ENCODE results near the gene ATP10A. TPM values are rescaled to one million over a fixed set of nuclear protein-coding genes. Genes with fewer than 3 reads are reported as not detected.
"Not testable (repeated sequence)": the region's sequence is repeated elsewhere in the genome, so short reads cannot be mapped to it uniquely, and the experiment has no call there.

Gene ATP10A
- total RNA-seq, 4 donors from 2014 or later = 3.8 to 7.1 (median 5.2) TPM

- Histone ChIP-seq H3K27me3 (no peaks in the 10 kb centered on the region), H3K27ac (no peak overlapping the region), H3K4me3 (no peak overlapping the region), H3K4me1 (no peaks in the 10 kb centered on the region), H3K36me3 (no peaks in the 10 kb centered on the region), H3K9me3 (no peaks in the 10 kb centered on the region)
- WGBS = 98% methylated on average over 7 of the region's 7 CpGs
- TF ChIP-seq POLR2A (IDR thresholded peaks at IDR 0.05) (no peak), POLR2AphosphoS5 (IDR thresholded peaks at IDR 0.05) (no peak), EP300 (IDR thresholded peaks at IDR 0.05) (no peak), CTCF (IDR thresholded peaks at IDR 0.05) (no peak)
- DNase-seq (ENCODE audit: low spot score in 2 of 2) = no peak
Observed at GRCh38 chr15:25763954-25764353, 99.2 kb downstream of the ATP10A start.

GRCh38 chr15:25763331-25763751, 99.8 kb downstream of the ATP10A start:
- 59% methylated on average over 3 of the region's 4 CpGs for WGBS
- Histone ChIP-seq H3K36me3 (no peaks in the 10 kb centered on the region), H3K4me1 (no peaks in the 10 kb centered on the region), H3K4me3 (no peak overlapping the region), H3K9me3 (no peaks in the 10 kb centered on the region), H3K27ac (no peak overlapping the region), H3K27me3 (no peaks in the 10 kb centered on the region)
- no peak for TF ChIP-seq POLR2A (IDR thresholded peaks at IDR 0.05)
- TF ChIP-seq EP300 (IDR thresholded peaks at IDR 0.05) = no peak
- no peak for TF ChIP-seq CTCF (IDR thresholded peaks at IDR 0.05)
- no peak for TF ChIP-seq POLR2AphosphoS5 (IDR thresholded peaks at IDR 0.05)
- DNase-seq (ENCODE audit: low spot score in 2 of 2) = no peak

GRCh38 chr15:25761971-25762662, 101.0 kb downstream of the ATP10A start:
- H3K36me3 ChIP-seq = no peaks in the 10 kb centered on the region
- no peak overlapping the region for H3K4me3 ChIP-seq
- WGBS = 86% methylated on average over 13 of the region's 13 CpGs
- no peaks in the 10 kb centered on the region for H3K4me1 ChIP-seq
- no peaks in the 10 kb centered on the region for H3K27me3 ChIP-seq
- TF ChIP-seq CTCF (IDR thresholded peaks at IDR 0.05) (no peak), POLR2A (IDR thresholded peaks at IDR 0.05) (no peak), POLR2AphosphoS5 (IDR thresholded peaks at IDR 0.05) (no peak), EP300 (IDR thresholded peaks at IDR 0.05) (no peak)
- DNase-seq (ENCODE audit: low spot score in 2 of 2) = no peak
- H3K9me3 ChIP-seq = no peaks in the 10 kb centered on the region
- no peak overlapping the region for H3K27ac ChIP-seq

- H3K9me3 ChIP-seq = no peaks in the 10 kb centered on the region
- WGBS = 90% methylated on average over 4 of the region's 4 CpGs
- H3K36me3 ChIP-seq = no peaks in the 10 kb centered on the region
- TF ChIP-seq CTCF (IDR thresholded peaks at IDR 0.05) (no peak), POLR2AphosphoS5 (IDR thresholded peaks at IDR 0.05) (no peak), EP300 (IDR thresholded peaks at IDR 0.05) (no peak), POLR2A (IDR thresholded peaks at IDR 0.05) (no peak)
- DNase-seq (ENCODE audit: low spot score in 2 of 2) = no peak
- no peak overlapping the region for H3K27ac ChIP-seq
- H3K4me1 ChIP-seq = no peaks in the 10 kb centered on the region
- H3K4me3 ChIP-seq = no peak overlapping the region
- H3K27me3 ChIP-seq = no peaks in the 10 kb centered on the region
Observed at GRCh38 chr15:25759421-25759820, 103.7 kb downstream of the ATP10A start.

- not testable (repeated sequence) for H3K4me1 ChIP-seq; DNase-seq (ENCODE audit: low spot score in 2 of 2); H3K9me3 ChIP-seq; H3K36me3 ChIP-seq; H3K27ac ChIP-seq; H3K27me3 ChIP-seq; H3K4me3 ChIP-seq
- 89% methylated on average over 11 of the region's 11 CpGs for WGBS
Observed at GRCh38 chr15:25758612-25759011, 104.5 kb downstream of the ATP10A start.
